ENCODE data around the gene ENPP1. TPM values are rescaled to one million over a fixed set of nuclear protein-coding genes. Genes with fewer than 3 reads are reported as not detected.

Gene ENPP1
- total RNA-seq, 1 experiment from 2014 or later, result 29.7 TPM

GRCh38 chr6:131883016-131883415, 75.2 kb downstream of the ENPP1 start (continued):
- TF ChIP-seq MAX (CRISPR knock-in tag; IDR thresholded peaks at IDR 0.05), result no peak
- no peak for TF ChIP-seq ZMAT4 (CRISPR knock-in tag; IDR thresholded peaks at IDR 0.05)
- TF ChIP-seq ZNF423 (CRISPR knock-in tag; IDR thresholded peaks at IDR 0.05), result no peak
- TF ChIP-seq GTF2I (CRISPR knock-in tag; conservative IDR thresholded peaks at IDR 0.05), result no peak
- no peak for TF ChIP-seq KAT7 (CRISPR knock-in tag; IDR thresholded peaks at IDR 0.05; ENCODE audit: borderline replicate concordance)
- no peak for TF ChIP-seq FOXP4 (CRISPR knock-in tag; IDR thresholded peaks at IDR 0.05)

GRCh38 chr6:131885237-131885636, 77.4 kb downstream of the ENPP1 start:
- peaks cover 55% of the 10 kb centered on the region for H3K36me3 Mint-ChIP-seq
- POLR2A ChIA-PET, result no interaction called here

GRCh38 chr6:131886517-131886916, 78.7 kb downstream of the ENPP1 start:
- Mint-ChIP-seq H3K27me3 (ENCODE audit: low read depth) (no peaks in the 10 kb centered on the region), H3K4me1 (no peaks in the 10 kb centered on the region), H3K36me3 (peaks cover 59% of the 10 kb centered on the region), H3K9me3 (peaks cover 3% of the 10 kb centered on the region; the same call in 1 of the 2 replicates), H3K4me3 (no peak overlapping the region), H3K27ac (no peak overlapping the region)
- DNase-seq (ENCODE audit: low spot score) (no peak), ATAC-seq (no peak)
- POLR2A ChIA-PET, result interaction anchor here (0.7 kb wide), 1 partner anchor 514 kb away, joined by 11 read pairs; no protein-coding TSS in a partner anchor
- TF ChIP-seq KAT7 (CRISPR knock-in tag; IDR thresholded peaks at IDR 0.05; ENCODE audit: borderline replicate concordance) (no peak), EMX1 (CRISPR knock-in tag; IDR thresholded peaks at IDR 0.05) (no peak), SOX15 (CRISPR knock-in tag; IDR thresholded peaks at IDR 0.05) (no peak), SMAD4 (CRISPR knock-in tag; IDR thresholded peaks at IDR 0.05) (no peak), ESRRA (CRISPR knock-in tag; IDR thresholded peaks at IDR 0.05; ENCODE audit: borderline replicate concordance) (no peak), NR1H2 (CRISPR knock-in tag; IDR thresholded peaks at IDR 0.05) (no peak), MAX (CRISPR knock-in tag; IDR thresholded peaks at IDR 0.05) (no peak), GTF2I (CRISPR knock-in tag; conservative IDR thresholded peaks at IDR 0.05) (no peak), HMGXB4 (CRISPR knock-in tag; IDR thresholded peaks at IDR 0.05) (no peak), PREB (CRISPR knock-in tag; IDR thresholded peaks at IDR 0.05; ENCODE audit: borderline replicate concordance) (no peak), PRDM15 (CRISPR knock-in tag; IDR thresholded peaks at IDR 0.05) (no peak), ZBTB21 (CRISPR knock-in tag; IDR thresholded peaks at IDR 0.05; ENCODE audit: borderline replicate concordance) (no peak), CREM (CRISPR knock-in tag; IDR thresholded peaks at IDR 0.05) (no peak)
- CTCF ChIA-PET, result interaction anchor here (0.7 kb wide), 1 partner anchor 23 kb away, joined by 4 read pairs; no protein-coding TSS in a partner anchor

More at GRCh38 chr6:131885237-131885636, 77.4 kb downstream of the ENPP1 start:
- TF ChIP-seq GABPB1 (CRISPR knock-in tag; IDR thresholded peaks at IDR 0.05), result no peak
- TF ChIP-seq KAT7 (CRISPR knock-in tag; IDR thresholded peaks at IDR 0.05; ENCODE audit: borderline replicate concordance), result no peak
- TF ChIP-seq ZNF425 (CRISPR knock-in tag; conservative IDR thresholded peaks at IDR 0.05), result no peak
- no peak for TF ChIP-seq HMGA2 (CRISPR knock-in tag; IDR thresholded peaks at IDR 0.05)
- TF ChIP-seq TEAD4 (CRISPR knock-in tag; IDR thresholded peaks at IDR 0.05), result no peak
- no peak for TF ChIP-seq TP53 (CRISPR knock-in tag; IDR thresholded peaks at IDR 0.05)
- CTCF ChIA-PET, result no interaction called here
- Mint-ChIP-seq H3K27me3 (ENCODE audit: low read depth) (no peaks in the 10 kb centered on the region), H3K9me3 (peaks cover 3% of the 10 kb centered on the region; the same call in 1 of the 2 replicates), H3K4me1 (no peaks in the 10 kb centered on the region), H3K4me3 (no peak overlapping the region), H3K27ac (no peak overlapping the region)
- no peak for DNase-seq (ENCODE audit: low spot score)
- ATAC-seq, result no peak

All from WTC11 (cell line).